ENCODE measurements around the gene LCOR.
"Not testable (repeated sequence)": the region's sequence is repeated elsewhere in the genome, so short reads cannot be mapped to it uniquely, and the experiment has no call there.

The LCOR gene

DNA sequence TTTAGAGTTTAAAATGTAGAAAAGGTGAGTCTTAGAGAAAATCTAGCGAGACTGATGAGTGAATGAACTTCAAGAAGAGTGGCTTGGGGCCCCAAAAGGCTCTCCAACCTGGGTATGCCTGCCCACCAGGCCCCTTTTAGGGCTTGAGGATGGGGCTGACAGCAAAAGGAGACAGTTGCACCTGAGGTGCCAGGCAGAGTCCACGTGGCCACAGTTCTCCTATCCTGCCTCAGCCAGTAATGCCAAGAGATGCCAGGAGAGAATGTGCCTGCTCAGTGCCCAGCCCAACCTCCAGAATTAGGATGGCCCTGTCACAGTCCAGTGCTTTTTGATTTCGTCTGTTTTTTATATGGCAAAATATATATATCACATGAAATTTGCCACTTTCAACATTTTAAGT, 197.2 kb downstream of the LCOR start:
- TF ChIP-seq, protein P1, sequence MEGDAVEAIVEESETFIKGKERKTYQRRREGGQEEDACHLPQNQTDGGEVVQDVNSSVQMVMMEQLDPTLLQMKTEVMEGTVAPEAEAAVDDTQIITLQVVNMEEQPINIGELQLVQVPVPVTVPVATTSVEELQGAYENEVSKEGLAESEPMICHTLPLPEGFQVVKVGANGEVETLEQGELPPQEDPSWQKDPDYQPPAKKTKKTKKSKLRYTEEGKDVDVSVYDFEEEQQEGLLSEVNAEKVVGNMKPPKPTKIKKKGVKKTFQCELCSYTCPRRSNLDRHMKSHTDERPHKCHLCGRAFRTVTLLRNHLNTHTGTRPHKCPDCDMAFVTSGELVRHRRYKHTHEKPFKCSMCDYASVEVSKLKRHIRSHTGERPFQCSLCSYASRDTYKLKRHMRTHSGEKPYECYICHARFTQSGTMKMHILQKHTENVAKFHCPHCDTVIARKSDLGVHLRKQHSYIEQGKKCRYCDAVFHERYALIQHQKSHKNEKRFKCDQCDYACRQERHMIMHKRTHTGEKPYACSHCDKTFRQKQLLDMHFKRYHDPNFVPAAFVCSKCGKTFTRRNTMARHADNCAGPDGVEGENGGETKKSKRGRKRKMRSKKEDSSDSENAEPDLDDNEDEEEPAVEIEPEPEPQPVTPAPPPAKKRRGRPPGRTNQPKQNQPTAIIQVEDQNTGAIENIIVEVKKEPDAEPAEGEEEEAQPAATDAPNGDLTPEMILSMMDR (IDR thresholded peaks at IDR 0.05; ENCODE audit: low read depth, low read length, missing control alignments), result no peak
- no peak for DNase-seq (ENCODE audit: low read depth)
- in situ Hi-C loops (cut with HindIII; ENCODE audit: low sequenced_read_pairs), result no loop called here
- H3K4me3 ChIP-seq (ENCODE audit: low read depth, low read length), result no peak overlapping the region

DNA sequence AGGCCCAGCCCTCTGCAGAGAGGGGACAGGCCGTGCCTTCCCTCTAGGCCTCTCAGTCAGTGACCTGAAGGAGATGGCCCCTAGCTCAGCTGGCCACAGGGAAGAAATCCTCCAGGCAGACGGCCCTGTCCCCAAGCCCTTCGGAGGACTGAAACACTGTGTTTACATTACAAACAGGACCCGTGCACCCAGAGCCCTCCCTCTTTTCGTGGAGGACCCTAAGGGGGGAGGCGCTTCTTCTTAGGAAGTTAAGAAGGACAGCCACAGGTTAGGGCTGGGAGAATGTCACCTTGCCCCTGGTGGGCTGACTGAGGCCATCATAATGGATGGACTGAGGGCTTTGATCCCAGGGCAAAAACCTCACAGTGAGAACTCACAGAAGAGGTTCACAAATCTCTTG, 198.8 kb downstream of the LCOR start:
- no peak for DNase-seq (ENCODE audit: low read depth)
- TF ChIP-seq, protein P1 (IDR thresholded peaks at IDR 0.05; ENCODE audit: low read depth, low read length, missing control alignments), result no peak
- H3K4me3 ChIP-seq (ENCODE audit: low read depth, low read length), result no peak overlapping the region
- in situ Hi-C loops (cut with HindIII; ENCODE audit: low sequenced_read_pairs), result no loop called here

DNA sequence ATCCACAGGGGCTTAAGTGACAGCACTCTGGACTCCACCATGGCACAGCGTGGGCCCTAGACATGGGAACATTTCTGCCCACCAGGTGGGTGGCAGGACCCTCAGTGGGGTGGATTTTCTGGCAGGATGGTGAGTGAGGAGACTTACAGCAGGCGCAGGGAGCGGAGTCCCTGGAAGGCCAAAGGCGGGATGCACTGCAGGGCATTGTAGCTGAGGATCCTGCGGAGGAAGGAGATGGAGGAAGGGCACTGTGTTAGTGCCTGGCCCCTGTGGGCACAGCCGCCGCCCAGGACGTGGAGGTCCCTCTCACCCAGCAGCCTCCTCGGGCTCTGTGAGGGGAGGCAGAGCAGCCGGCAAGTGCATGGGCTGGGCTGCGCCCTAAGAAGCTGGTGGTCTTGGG, 199.4 kb downstream of the LCOR start:
- in situ Hi-C loops (cut with HindIII; ENCODE audit: low sequenced_read_pairs), result no loop called here
- TF ChIP-seq, protein P1 (IDR thresholded peaks at IDR 0.05; ENCODE audit: low read depth, low read length, missing control alignments), result no peak
- no peak overlapping the region for H3K4me3 ChIP-seq (ENCODE audit: low read depth, low read length)
- no peak for DNase-seq (ENCODE audit: low read depth)

DNA sequence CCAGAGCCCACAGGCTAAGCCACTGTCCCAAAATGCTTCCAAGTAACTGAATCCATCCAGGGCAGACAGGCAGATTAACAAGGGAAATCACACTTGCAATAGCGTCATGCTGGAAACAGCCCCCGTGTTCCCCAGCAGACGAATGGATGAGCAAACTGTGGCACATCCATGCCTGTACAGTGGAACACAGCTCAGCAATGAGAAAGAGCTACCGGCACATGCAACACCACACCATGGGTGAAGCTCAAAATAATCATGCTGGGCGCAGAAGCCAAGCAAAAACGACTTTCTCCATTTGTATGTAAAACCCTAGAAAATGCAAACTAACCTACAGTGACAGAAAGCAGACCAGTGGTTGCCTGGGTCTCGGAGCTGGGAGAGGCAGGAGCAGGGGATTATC, 200.5 kb downstream of the LCOR start:
- no peak overlapping the region for H3K4me3 ChIP-seq (ENCODE audit: low read depth, low read length)
- no peak for DNase-seq (ENCODE audit: low read depth)
- in situ Hi-C loops (cut with HindIII; ENCODE audit: low sequenced_read_pairs), result no loop called here
- TF ChIP-seq, protein P1 (IDR thresholded peaks at IDR 0.05; ENCODE audit: low read depth, low read length, missing control alignments), result no peak

DNA sequence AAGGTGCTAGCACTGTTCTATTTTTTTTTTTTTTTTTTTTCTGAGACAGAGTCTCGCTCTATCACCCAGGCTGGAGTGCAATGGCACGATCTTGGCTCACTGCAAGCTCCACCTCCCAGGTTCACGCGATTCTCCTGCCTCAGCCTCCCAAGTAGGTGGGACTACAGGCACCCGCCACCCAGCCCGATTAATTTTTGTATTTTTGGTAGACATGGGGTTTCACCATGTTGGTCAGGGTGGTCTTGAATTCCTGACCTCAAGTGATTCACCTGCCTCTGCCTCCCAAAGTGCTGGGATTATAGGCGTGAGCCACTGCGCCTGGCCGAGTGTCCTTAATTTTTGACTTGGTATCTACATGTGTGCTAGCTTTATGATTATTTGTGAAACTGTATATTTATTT, 201.7 kb downstream of the LCOR start:
- H3K4me3 ChIP-seq (ENCODE audit: low read depth, low read length); in situ Hi-C loops (cut with HindIII; ENCODE audit: low sequenced_read_pairs); DNase-seq (ENCODE audit: low read depth): not testable (repeated sequence)

DNA sequence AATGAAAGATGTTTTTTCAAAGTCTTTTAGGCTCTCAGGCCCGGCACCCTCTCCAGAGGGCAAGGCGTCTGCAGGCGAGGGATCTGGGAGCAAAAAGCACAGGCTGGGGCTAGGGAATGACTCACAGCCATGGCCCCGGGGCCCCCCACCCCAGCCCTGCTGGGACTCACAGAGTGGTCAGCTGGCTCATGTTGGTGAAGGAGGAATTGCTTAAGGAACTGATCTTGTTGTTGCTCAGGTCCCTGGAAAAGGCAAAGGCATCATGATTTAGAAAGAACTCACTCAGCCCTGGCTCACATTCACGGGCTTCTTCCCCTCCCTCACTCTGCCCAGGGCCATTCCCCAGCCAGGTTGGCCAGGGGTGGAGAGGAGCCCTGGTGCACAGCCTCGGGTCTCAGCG, 202.2 kb downstream of the LCOR start:
- no peak for DNase-seq (ENCODE audit: low read depth)
- TF ChIP-seq, protein P1 (IDR thresholded peaks at IDR 0.05; ENCODE audit: low read depth, low read length, missing control alignments), result no peak
- in situ Hi-C loops (cut with HindIII; ENCODE audit: low sequenced_read_pairs), result no loop called here
- H3K4me3 ChIP-seq (ENCODE audit: low read depth, low read length), result no peak overlapping the region

DNA sequence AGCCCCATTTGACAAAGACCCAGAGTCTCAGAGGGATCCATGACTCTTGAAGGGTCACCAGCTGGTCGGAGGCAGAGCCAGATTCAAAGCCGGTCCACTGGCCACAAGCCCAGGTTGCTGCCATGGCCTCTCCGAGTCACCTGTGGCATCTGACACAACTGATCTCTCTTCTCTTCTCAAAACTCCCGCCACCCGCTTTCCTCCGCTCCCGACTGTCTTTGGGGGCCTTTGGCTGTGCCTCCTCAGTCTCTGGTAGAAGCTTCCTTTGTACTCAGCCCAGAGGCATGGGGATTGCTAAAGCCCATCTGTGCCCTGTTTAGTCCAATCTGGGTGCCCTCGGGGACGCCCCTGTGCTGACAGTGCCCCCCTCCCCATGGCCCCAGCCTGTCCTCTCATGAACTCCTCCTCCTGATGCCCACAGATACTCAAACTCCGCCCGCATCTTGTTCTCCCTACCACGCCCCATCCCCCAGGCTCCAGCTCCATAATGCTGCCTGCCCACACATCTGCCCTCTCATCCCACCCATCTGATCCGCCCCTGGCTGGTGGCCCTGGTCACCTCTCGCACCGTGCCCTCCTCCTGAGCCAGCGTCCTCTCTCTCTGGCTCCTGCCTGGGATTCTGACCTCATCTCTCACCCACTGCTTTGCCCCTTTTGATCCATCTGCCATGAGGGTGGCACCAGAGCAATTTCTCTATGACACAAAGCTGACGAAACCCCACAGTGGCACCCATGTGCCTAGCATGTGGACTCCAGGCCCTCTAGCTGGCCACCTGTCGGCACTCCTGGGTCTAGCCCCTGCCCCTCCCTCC, 203.1 kb downstream of the LCOR start:
- in situ Hi-C loops (cut with HindIII; ENCODE audit: low sequenced_read_pairs), result loop anchor here (5.0 kb wide), 1 partner anchor 53 kb away; no protein-coding TSS in a partner anchor
- no peak overlapping the region for H3K4me3 ChIP-seq (ENCODE audit: low read depth, low read length)
- no peak for DNase-seq (ENCODE audit: low read depth)
- TF ChIP-seq, protein P1 (IDR thresholded peaks at IDR 0.05; ENCODE audit: low read depth, low read length, missing control alignments), result no peak

Data from astrocyte of the cerebellum (primary cell).